GM21447 (cell line): ENCODE data around the gene MUL1.
"Not testable (repeated sequence)": the region's sequence is repeated elsewhere in the genome, so short reads cannot be mapped to it uniquely, and the experiment has no call there.

Source experiments
- ATAC-seq: cut with Tn5 transposase; IDR thresholded peaks from one replicate; pipeline ENCODE4 v1.9.1; 2021; ENCODE audit not compliant: unreplicated experiment

The MUL1 gene

DNA sequence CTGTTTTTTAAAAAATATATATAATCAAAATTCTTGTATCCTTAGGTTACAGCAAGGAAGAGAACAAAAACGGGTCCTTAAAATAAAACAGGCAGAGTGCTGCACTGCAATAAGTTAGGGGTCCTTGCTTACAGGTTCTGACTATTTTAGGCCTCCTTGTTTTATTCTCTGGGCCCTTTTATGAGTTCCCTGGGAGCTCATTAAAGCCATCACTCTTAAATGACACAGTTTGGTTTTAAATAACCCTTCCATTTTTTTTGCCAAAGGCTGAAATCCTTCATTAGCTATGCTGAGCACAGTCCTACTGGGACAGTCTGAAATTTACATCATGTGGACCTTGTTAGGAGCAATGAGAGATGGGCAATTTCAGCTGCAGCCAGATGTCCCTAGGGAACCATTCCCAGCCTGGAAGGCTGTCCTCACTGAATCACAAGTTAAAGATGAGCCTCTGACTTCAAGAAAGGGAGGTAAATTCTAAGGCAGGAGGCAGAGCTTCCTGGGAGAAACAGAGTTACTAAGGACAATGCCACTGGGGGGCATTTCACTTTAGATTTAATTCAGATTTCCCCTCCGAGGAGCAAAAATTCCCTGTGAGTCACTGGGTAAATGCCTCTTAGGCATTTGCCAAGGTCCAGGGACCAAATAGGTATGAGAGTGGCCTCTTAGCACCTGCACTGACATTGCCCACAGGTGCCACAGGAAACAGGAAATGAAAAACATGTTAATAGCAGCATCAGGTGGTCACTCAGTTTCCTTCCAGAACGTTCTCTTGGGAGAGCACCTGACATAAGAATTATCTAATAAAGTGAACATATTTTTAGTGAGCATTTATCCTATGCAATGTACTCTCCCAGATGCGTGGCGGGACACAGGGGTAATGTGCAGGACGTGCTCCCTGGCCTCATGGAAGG lies 3.8 kb upstream of the MUL1 start:
- ATAC-seq = no peak

DNA sequence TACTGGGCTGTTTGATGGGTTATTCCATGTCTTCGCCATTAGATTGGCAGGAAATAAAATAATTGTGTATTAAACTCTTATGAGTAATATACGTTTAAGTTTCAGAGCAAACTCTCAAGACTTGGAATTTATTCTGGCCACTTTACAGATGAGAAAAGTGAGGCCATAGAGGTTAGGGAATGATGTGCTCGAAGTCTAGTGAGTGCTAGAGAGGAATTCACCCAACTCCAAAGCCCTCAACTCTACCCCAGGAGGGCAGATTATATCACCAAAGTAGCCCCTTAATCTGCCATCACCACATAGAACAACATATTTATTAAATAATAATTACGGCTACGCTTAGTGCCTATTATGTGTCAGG lies 440 bp upstream of the MUL1 start:
- ATAC-seq = no peak

DNA sequence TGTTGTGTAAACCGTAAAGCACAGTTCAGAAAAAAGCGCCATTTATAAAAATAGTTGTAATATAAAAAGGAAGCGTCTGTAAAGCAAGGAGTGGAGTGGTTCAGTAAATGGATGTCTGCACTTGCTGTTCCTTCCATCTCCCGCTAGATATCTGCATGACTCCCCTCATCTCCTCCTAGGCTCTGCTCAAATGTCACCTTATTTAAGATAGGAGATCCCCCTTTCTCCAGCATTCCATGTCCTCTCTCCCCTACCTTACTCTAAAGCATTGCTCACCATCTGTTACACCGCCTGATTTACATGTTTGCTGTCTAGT lies 745 bp downstream of the MUL1 start:
- peak; percentile 20 for ATAC-seq

DNA sequence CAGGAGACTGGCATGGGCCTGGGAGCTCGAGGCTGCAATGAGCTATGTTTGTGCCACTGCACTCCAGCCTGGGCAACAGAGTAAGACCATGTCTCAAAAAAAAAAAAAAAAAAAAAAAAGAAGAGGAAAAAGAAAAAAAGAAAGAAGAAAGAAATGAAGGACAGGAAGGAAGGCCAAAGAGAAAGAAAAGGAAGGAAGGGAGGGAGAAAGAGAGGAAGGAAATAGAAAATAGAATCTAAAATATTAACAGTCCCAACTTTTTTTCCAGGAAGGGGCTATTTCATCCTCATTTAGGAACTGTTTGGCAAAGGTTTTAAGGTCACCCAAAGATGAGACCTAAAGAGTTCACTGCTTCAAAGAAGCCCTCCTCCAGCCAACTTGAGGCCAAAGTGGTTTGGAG lies 2.5 kb downstream of the MUL1 start:
- no peak for ATAC-seq

DNA sequence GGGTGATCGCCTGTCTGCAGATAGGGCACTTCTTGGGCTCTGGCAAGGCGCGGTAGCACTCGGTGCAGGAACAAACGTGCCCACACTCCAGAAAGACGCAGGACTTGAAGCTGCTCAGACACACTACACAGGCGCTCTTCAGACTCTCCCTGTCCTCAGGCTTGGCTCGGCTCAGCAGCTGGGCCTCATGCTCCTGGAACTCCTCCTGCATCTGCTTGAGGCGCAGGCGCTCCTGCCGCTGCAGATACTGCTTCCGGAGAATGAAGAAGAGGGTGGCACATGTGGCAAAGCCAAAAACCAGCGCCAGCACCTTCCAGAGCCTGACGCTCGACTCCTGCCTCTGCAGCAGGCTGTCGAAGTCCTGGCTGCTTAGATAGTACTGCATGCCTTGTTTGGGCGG lies 7.2 kb downstream of the MUL1 start:
- ATAC-seq = no peak

DNA sequence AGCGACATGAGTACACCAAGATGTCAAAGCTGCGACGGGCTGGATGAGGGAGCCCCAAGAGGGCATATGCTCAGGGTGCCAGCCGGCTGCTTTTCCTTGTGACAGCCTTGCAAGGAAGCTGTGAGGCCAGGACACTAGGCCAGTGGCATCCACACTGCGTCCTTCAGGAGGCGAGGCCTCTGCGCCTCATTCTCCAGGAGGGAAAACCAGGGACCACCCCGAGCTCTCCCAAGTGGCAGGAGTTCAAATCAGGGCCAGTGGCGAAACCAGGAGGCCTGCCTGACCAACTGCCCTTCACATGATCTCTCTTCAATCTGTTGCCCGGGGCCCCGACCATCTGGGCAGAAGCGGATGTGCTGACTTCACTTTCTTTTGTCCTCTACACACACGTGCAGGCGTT lies 8.2 kb downstream of the MUL1 start:
- no peak for ATAC-seq

DNA sequence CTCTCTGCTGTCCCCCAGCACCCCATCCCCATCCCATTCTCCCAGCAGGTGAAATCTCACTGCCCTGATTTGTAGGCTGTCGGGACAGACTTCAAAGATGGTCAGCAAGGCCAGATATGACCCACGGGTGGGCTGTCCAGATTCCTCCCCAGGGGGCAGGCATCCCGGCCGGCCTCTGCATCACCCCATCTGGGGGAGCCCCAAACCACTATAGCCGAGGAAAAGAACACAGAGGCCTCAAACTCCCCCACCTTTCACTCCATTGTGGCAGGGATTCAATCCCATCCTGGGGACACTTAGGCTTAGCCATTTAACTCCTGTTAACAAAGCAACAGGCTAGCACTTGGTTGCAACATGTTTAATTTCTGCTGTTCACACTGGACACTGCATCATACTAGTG lies 8.8 kb downstream of the MUL1 start:
- no peak for ATAC-seq

DNA sequence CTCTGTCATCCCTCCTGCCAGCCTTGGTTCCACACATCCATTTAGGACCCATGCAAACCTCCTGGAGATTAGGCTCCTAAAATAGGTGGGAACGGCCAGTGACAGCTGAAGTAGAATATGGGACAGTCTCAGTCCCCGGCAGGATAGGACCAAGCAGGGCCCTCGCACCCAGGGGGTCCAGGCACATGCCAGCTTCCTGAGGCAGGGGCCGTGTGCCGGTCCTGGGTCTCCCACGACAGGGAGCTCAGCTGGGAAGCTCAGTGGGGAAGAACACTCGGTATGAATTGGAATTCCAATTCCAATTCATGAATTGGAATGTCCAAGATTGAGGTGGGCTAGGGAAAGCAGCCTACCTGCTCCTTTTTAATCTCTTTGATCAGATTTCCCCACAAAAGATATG lies 9.8 kb downstream of the MUL1 start:
- ATAC-seq = no peak

DNA sequence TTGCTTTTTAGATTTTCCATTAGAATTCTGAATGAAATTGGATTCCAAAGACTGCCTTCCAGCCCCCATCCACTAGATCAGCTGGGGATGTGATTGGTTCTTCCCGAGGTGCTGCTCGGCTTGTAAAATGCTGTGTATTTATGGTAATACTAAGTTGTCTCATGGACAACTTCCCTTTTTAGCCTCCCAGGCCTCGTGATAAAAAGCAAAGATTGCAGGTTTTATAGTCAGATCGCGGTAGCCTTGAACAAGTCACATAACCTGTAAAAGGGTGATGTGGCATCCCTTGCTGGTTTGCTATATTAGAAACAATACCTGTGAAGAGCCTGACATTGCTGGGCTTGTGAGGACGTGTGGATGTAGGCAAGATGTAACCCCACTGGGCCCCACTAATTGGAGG lies 10.4 kb downstream of the MUL1 start:
- ATAC-seq = no peak

DNA sequence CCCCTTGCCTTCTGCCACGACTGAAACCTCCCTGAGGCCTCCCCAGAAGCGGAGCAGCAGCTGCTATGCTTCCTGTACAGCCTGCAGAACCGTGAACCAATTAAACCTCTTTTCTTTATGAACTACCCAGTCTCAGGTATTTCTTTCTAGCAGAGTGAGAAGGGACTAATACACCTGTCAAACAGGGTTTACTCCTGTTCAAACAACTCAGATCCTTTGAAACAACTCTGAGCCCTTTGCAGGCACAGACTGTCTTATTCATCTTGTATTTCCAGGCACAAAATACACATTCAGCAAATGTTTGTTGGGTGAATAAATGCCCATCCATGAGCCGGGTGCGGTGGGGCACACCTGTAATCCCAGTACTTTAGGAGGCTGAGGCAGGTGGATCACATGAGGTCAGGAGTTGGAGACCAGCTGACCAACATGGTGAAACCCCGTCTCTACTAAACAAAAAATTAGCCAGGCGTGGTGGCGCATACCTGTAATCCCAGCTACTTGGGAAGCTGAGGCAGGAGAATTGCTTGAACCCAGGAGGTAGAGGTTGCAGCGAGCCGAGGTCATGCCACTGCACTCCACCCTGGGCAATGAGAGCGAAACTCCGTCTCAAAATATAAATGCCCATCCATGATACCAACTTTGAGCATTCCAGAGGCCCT lies 11.1 kb downstream of the MUL1 start:
- ATAC-seq = not testable (repeated sequence)

DNA sequence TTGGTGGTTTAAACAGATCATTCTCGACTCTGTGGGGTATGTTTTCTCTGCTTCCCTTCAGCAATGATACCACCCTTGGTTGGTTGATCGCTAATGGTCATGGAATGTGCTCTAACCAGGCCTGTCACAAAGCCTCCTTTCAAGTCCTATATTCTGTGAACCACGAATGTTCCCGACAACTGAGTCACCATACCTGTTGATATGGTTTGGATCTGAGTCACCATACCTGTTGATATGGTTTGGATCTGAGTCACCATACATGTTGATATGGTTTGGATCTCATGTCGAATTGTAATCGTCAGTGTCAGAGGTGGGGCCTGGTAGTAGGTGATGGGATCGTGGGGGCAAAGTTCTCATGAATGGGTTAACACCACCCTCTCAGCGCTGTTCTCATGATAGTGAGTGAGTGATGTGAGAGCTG lies 11.7 kb downstream of the MUL1 start:
- ATAC-seq = no peak

DNA sequence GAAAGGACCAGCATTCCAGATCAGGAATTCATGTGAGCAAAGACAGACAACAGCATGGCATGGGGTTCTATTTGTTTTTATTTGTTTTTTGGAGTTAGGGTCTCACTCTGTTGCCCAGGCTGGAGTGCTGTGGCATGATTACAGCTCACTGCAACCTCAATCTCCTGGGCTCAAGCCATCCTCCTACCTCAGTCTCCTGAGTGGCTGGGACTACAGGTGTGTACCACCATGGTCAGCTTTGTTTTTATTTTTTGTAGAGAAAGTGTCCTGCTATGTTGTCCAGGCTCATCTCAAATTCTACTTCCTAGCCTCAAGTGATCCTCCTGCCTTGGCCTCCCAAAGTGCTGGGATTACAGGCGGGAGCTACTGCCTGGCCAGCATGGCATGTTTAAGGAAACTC lies 12.3 kb downstream of the MUL1 start:
- no peak for ATAC-seq

DNA sequence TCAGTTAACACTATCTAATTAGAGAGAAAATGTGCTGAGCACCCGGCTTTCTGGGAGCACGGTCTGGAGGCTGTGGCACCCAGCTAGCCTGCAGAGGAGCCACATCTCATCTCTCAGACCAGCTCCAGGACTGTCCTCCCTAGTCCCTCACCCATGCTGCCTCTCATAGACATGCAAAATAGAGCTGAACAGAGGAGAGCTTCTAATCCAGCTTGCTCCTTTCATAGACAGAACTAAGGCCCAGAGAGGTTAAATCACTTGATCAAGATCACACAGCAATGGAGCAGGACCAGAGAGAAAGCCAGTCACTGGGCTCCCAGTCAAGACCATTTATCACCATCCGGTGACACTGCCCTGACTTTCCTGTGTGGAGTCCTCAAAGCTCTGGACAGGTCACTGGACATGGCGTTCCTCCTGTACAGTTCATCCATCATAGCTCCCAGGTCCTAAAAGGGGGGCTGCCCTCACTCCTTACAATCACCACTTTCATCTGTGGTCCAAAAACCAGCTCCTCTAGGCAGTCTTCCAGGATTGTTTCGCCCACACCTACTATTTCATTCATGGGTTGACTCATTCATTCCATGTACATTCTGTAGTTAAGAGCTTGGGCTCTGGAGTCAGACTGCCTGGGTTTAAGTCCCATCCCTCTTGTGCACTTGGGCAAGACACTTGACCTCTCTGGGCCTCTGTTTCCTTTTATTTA lies 13.2 kb downstream of the MUL1 start:
- ATAC-seq = no peak

DNA sequence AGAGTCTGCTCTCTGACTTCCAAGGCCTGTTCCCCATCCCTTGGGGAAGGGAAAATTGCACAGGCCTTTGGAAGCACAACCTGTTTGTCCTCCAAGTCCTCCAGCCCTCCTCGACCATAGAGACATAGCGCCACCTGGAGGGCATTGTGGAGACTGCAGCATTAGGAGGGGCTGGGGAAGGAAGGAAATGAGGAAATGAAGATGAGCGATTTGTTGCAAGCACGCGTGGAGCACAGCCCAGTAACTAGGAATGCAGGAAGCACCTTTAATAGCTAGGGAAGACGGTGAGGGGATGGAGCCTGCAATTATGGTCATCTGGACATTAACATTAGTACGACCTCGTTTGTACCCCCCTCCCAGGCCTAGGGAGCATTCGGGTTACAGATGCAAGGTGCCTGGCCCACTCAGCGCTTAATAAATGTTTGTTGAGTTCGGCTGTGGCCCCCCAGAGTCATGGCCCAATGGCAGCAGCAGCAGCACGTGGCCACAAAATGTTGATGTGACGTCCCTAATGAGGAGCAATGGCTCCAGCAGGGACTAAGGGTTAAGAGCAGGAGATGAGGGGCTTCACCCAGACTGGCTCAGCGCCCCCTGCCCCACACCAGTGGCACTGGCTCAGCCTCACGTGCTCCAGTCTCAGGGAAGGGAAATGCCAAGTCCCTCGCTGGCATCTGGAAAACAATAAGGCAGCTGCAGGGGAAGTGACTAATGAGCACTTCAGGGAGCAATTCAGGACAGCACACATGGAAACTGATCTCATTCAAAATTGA lies 13.9 kb downstream of the MUL1 start:
- ATAC-seq = no peak

DNA sequence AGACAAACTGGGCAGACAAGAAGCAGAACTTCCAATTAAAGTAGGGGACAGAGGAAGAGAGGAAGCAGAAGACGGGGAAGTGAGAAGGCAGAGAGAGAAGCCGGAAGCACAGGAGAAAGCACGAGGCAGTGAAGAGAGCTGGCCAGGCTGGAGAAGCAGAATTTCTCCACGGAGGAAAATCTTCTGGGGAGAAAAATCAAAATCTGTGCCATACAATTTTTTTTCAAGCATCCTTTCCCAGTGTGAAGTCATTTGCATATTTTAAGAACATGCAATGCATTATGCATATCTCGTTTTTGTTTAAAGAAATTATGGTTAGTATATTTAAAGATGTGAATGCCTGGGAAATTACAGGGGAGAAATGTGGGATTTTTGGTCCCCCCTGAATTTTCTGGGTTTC lies 14.6 kb downstream of the MUL1 start:
- ATAC-seq = no peak

DNA sequence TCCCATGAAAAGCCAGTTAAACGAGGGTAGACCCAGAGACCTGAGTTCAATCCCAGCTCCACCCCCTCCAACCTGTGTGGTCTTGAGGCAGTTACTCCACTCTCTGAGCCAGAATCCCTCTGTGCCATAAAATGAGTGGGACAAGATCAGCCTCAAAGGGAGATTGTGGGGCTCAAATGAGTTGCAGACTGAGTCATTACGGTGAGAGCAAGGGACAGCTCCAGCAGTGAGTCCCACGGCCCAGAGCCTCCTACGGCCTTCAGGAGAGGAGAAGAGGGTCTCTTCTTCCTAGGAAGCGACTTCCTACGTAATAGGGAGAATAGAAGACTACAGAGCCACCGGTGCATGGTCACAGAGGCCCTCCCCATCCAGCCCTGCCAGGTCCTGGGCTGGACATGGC lies 15.2 kb downstream of the MUL1 start:
- no peak for ATAC-seq

DNA sequence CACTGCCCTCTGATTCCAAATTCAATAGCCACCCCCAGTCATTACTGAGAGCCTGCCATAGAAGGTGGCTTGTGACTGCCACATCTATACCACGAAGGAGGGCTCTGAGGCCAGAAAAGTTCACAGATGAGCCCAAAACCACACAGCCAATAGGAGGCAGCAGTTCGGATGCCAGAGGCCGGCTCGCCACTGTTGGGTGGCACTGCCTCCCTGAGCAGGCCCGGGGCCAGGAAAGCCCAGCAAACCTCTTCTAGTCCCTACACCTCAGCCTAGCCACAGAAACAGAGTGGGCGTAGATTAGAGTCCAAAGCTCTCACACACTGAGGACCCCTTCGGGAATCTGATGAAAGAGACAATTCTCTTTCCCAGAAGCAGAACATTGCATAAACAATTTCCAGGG lies 16.1 kb downstream of the MUL1 start:
- no peak for ATAC-seq

DNA sequence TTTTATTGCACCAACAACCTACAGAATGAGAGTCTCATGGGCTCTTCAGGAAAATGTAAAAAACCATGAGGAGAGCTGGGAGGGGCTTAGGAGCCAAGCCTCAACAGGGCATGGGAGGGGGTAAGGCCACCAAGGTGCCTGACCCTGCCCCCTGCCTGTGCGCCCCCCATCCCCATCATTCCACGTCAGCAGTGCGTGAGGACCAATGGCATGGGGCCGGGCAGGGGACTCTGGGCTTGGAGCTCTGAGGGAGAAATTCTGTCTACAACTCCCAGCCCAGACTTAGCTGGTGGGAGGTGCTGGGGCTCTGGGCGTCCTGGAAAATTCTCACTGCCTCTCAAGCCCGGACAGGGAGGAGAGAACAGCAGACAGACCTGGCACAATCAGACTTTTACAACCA lies 16.8 kb downstream of the MUL1 start:
- no peak for ATAC-seq

DNA sequence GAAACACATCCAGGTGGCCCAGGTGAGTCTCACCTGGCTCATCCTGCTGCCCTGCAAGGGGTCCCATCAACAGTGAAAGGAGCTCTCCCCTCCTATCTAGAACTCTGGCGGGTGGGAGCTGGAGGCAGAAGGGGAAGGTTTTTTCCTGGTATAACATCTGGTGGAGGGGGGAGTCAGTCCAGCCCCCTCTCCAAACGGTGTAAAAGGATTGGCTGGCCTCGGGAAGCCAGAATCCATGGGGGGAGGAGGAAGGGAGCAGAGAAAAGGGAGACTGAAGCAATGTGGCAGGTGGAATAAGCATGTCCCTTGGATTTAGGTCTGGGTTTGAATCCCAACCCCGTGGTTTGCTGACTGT lies 20.7 kb downstream of the MUL1 start:
- no peak for ATAC-seq

DNA sequence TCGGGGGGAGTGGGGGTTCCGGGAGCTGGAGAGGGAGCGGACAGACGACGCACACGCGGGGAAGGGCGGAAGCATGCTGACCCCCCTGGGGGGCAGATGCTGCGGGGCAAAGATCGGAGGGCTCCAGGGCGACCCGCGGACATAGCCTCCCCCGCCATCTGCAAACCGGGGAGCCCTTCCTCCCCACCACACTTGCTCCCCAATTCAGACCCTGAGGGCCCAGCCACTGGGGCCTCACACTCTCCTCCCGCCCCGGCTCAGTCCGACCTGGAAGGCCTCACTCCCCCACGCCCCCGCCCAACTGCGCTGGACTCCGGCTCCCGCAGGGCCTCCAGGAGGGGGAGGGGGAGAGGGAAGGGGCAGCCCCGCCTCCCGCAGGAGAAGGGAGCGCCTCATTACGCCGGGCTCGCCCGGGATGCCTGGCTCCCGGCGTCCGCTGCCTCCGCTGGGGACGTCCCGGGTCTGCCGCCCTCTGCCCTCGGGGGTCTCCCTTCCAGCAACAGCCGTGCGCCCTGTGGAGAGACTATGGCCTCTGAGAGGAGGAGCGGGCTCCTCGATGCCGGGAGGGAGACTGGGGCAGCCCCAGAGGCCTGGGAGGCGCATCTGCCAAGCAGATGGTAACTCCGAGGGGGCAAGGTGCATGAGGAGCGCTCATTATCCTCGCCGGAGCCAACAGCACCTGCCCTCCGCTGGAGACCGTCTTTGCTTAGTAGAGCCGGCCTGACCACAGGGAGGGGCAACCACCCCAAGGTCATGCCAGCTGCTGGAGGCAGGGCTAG lies 21.3 kb downstream of the MUL1 start:
- no peak for ATAC-seq
